Stimulated activated CD8-positive, alpha-beta memory T cell treated with anti-CD3 and anti-CD28 coated beads, Interleukin-7, amount 100 ng/mL, for 1 hour (primary cell): ENCODE measurements around the gene MIEN1.
"Not testable (repeated sequence)": the region's sequence is repeated elsewhere in the genome, so short reads cannot be mapped to it uniquely, and the experiment has no call there.

Source experiments
- DNase-seq, 2 donors: peaks; one replicate each; pipeline ENCODE4 v3.0.0-alpha.2; 2020; ENCODE audit warnings: low read depth in 2 of 2

The MIEN1 gene

GRCh38 chr17:39716073-39716818 lies 14.1 kb downstream of the MIEN1 start:
- DNase-seq, result no peak

GRCh38 chr17:39715375-39716072 lies 14.8 kb downstream of the MIEN1 start:
- DNase-seq, result no peak

- DNase-seq, result no peak
Measured at GRCh38 chr17:39714234-39714633, 16.1 kb downstream of the MIEN1 start.

DNA sequence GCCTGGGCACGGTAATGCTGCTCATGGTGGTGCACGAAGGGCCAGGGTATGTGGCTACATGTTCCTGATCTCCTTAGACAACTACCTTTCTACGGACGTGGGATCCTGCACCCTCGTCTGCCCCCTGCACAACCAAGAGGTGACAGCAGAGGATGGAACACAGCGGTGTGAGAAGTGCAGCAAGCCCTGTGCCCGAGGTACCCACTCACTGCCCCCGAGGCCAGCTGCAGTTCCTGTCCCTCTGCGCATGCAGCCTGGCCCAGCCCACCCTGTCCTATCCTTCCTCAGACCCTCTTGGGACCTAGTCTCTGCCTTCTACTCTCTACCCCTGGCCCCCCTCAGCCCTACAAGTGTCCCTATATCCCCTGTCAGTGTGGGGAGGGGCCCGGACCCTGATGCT lies 18.5 kb downstream of the MIEN1 start:
- no peak for DNase-seq

DNA sequence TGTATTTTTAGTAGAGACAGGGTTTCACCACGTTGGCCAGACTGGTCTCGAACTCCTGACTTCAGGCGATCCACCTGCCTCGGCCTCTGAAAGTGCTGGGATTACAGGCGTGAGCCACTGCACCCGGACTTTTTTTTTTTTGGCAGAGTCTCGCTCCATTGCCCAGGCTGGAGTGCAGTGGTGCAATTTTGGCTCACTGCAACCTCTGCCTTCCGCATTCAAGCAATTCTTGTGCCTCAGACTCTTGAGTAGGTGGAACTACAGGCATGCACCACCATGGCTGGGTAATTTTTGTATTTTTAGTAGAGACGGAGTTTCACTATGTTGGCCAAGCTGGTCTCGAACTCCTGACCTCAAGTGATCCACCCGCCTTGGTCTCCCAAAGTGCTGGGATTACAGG lies 19.3 kb downstream of the MIEN1 start:
- not testable (repeated sequence) for DNase-seq

DNA sequence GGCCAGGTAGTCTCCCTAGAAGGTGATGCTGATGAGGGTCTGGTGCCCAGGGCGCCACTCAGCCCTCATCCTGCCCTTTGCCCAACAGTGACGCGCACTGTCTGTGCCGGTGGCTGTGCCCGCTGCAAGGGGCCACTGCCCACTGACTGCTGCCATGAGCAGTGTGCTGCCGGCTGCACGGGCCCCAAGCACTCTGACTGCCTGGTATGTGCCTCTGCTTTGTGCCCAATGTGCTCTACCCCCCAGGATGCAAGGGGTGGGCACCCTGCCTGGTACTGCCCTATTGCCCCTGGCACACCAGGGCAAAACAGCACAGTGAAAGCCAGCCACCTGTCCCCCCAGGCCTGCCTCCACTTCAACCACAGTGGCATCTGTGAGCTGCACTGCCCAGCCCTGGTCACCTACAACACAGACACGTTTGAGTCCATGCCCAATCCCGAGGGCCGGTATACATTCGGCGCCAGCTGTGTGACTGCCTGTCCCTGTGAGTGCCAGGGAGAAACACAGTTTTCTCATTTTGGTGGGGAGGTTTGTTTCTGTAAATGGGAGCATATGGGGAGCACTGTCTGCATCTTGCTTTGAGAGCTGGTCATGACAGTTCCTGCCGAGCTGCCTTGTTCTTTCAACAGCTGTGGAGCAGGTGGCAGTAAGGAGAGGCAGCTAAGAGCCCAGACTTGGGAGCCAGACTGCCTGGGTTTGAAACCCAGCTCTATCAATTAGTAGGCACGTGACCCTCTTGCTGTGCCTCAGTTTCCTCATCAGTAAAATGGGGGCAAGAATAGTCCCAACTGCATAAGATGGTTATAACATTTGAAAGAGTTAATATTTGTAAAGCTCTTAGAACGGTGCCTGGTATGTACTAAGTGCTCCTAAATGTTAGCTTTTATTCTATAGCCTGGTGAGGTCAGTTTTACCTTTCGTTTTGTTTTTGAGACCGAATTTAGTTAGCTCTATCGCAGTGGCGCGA lies 20.1 kb downstream of the MIEN1 start:
- no peak for DNase-seq

GRCh38 chr17:39709319-39709997 lies 20.9 kb downstream of the MIEN1 start:
- no peak for DNase-seq

DNA sequence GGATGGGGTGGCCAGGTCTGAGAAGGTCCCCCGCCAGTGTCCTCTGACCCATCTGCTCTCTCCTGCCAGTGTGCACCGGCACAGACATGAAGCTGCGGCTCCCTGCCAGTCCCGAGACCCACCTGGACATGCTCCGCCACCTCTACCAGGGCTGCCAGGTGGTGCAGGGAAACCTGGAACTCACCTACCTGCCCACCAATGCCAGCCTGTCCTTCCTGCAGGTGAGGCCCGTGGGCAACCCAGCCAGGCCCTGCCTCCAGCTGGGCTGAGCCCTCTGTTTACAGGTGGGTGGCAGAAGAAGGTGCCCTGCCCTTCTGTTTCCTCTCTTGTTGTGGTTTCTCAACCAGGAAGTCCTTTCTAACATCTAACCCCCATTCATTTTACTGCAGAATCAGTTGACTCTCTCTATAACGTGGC lies 23.4 kb downstream of the MIEN1 start:
- no peak for DNase-seq

DNA sequence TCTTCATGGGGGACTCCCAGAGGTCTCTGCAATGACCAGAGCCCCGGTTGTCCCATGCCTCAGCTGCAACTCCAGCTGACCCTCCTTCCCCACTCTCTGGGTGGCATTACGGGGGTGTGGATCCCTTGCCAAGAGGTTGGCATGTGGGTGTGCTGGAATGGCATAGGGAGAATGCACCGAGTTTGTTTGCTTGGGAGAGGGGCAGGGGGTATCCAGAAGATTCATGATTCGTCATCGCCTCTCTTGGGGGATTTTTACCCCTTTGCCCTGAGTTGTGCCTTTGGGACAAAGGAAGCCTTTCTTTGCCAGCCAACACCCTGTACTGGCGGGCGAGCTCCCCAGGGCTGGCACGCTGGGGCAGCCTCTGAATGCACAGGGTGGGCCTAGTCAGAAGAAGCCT lies 23.9 kb downstream of the MIEN1 start:
- no peak for DNase-seq

GRCh38 chr17:39705786-39706348 lies 24.5 kb downstream of the MIEN1 start:
- no peak for DNase-seq

DNA sequence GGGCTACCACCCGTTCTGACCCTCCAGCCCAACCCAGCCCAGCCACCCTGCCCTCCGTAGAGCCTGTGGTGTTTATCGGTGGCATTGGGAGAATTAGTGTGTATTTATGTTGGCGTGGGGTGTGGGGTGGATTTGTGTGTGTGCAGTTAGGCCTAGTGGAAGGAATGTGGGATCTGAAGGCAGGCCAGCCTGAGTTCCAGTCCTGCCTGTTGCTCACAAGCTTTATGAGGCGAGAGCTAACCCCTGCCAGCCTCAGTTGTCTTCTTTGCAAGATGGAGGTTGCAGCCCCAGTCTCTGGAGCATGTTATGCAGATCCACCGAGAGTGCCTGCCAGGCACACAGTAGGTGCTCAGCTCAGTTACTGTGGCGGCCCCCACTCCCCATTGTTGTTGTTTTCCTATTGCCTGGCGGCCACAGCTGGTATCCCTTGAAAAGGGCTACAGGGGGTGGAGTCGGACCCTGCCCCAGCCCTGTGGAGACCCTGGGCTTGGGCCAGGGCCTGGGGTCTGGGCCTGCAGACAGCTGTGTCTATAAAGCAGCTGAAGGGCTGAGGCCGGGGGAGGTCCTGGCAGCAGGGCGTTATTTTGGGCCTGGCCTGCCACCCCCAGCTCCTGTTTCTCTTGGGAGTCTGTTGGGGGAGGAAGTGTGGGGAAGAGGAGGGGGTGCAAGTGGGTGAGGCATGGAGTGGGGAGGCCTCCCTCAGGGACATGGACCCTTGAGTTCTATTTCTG lies 25.3 kb downstream of the MIEN1 start:
- DNase-seq, result no peak

- no peak for DNase-seq
Measured at GRCh38 chr17:39703913-39704312, 26.4 kb downstream of the MIEN1 start.

GRCh38 chr17:39702901-39703893 lies 27.1 kb downstream of the MIEN1 start:
- DNase-seq, result no peak

- no peak for DNase-seq
Measured at GRCh38 chr17:39701784-39702422, 28.4 kb downstream of the MIEN1 start.

GRCh38 chr17:39701012-39701783 lies 29.1 kb downstream of the MIEN1 start:
- no peak for DNase-seq

- no peak for DNase-seq
Measured at GRCh38 chr17:39700148-39700987, 30.0 kb downstream of the MIEN1 start.

- no peak for DNase-seq
Measured at GRCh38 chr17:39699818-39700147, 30.5 kb downstream of the MIEN1 start, which contains the start of gene ERBB2. ERBB2 (plus strand) TSS chr17:39700064; CDS start chr17:39700239, 175 bp downstream.
